Measurements from ENCODE around the gene SIK3.

DNA sequence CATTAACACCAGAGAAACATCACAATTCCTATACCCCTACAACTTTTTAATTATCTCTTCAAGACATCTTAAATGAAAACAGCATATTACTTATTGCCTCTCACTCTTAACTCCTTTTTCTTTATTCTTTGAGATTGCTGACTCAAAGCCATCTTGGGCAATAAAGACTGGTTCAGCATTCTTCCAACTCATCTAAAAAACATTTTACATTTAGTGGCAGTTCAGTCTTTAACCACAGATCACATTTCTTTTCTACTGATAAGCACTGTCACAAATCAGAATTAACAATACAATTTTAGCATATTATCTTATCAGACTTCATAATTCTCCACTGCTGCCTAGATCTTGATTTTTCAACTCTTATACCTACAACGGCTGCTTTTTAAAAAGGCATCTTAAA lies 34.0 kb downstream of the SIK3 start:
- TF ChIP-seq, protein P1, sequence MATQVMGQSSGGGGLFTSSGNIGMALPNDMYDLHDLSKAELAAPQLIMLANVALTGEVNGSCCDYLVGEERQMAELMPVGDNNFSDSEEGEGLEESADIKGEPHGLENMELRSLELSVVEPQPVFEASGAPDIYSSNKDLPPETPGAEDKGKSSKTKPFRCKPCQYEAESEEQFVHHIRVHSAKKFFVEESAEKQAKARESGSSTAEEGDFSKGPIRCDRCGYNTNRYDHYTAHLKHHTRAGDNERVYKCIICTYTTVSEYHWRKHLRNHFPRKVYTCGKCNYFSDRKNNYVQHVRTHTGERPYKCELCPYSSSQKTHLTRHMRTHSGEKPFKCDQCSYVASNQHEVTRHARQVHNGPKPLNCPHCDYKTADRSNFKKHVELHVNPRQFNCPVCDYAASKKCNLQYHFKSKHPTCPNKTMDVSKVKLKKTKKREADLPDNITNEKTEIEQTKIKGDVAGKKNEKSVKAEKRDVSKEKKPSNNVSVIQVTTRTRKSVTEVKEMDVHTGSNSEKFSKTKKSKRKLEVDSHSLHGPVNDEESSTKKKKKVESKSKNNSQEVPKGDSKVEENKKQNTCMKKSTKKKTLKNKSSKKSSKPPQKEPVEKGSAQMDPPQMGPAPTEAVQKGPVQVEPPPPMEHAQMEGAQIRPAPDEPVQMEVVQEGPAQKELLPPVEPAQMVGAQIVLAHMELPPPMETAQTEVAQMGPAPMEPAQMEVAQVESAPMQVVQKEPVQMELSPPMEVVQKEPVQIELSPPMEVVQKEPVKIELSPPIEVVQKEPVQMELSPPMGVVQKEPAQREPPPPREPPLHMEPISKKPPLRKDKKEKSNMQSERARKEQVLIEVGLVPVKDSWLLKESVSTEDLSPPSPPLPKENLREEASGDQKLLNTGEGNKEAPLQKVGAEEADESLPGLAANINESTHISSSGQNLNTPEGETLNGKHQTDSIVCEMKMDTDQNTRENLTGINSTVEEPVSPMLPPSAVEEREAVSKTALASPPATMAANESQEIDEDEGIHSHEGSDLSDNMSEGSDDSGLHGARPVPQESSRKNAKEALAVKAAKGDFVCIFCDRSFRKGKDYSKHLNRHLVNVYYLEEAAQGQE (IDR thresholded peaks at IDR 0.05; ENCODE audit: insufficient read depth in 1 of 2, low read depth in 2 of 2, low read length in 2 of 2) = no peak
- TF ChIP-seq POLR2AphosphoS5 (IDR thresholded peaks at IDR 0.05; ENCODE audit: low read depth, low read length) = no peak
